Inferior parietal cortex (tissue), 1 donor: ENCODE results near the gene PLXNC1.
A peak's percentile ranks its signal among the peaks of the same experiment; 100 is the strongest.

ENCODE experiments used
- DNase-seq: peaks from one replicate; pipeline ENCODE4 v3.0.0-alpha.2; 2016; ENCODE audit errors: extremely low spot score

PLXNC1 gene

DNA sequence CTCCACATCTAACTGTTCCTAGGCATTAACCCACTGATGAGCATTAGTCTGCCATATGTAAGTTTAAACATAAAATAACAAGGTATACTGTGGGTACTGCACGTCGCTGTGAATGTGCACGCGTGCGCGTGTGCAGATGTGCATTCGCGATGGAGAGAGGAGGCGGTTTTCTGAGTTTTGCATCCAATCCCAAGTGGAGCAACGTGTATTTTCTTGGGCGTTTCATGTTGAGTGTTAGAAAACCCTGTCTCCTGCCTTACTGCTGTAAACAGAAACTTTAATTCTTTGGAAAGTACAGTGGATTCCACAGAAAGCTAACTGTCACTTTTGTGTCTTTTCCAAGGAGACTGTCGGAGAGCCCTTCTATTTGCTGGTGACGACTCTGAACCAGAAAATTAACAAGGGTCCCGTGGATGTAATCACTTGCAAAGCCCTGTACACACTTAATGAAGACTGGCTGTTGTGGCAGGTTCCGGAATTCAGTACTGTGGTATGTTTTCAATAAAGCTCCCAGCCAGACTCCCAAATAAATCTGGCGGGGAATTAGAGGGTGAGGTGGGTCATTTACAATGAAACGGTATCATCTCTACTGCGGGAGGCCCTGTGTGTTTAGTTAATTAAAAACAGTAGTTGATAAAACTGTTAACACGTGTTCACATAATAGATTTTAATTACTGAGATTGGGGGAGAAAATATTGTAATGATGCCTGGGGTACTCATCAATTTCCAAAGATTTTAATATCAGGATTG is 116.5 kb downstream of the PLXNC1 start:
- DNase-seq: no peak

DNA sequence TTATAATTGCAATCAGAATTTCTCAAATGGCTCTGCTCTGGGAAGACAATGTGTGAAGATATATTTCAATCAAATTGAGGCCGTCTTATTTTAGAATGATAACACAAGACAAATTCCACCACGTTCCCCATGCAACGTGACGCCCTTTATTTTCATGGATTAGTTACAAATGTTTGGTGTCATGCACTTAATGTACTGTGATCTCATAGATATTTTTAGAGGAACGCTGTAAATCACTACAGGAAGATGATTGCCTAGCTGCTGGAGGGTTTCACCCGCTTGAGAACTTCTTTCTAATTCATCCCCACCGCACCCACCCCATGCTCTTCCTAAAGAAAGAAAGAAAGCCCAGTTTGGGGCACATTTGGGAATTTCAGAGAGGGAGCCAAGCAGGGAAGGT is 117.2 kb downstream of the PLXNC1 start:
- no peak for DNase-seq

DNA sequence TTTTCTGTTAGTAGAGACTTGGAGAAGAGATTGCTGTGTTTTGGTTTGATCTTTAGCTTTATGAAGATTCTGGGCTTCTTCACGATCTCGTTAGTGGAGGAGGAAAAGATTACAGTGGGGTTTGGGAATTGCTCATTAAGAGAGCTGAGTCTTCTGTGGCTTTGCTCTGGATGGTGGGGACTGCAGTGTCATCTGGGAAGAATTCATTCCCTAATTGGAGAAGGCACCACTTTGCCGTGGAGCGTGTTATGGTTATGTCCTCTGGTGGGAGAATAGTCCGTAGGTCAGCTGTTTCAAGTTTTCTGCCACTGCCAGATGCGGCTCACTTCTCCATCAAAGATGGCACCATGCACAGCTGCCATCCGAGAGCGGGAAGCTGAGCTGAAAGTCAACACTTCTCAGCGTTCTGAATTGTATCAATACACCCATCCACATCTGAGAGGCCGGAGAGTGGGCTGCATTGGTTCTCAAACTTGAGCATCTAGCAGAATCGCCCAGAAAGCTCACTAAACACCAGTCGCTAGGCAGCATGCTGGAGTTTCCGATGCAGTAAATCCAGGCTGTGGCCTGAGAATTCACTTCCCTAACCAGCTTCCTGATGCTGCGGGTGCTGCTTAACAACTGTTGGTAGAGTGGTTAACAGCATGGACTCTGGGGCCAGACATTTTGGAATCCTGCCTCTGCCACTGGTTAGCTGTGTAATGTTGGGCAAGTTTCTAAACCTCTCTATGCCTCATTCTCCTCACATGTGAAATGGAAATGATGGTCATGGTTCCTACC is 117.8 kb downstream of the PLXNC1 start:
- DNase-seq: no peak

DNA sequence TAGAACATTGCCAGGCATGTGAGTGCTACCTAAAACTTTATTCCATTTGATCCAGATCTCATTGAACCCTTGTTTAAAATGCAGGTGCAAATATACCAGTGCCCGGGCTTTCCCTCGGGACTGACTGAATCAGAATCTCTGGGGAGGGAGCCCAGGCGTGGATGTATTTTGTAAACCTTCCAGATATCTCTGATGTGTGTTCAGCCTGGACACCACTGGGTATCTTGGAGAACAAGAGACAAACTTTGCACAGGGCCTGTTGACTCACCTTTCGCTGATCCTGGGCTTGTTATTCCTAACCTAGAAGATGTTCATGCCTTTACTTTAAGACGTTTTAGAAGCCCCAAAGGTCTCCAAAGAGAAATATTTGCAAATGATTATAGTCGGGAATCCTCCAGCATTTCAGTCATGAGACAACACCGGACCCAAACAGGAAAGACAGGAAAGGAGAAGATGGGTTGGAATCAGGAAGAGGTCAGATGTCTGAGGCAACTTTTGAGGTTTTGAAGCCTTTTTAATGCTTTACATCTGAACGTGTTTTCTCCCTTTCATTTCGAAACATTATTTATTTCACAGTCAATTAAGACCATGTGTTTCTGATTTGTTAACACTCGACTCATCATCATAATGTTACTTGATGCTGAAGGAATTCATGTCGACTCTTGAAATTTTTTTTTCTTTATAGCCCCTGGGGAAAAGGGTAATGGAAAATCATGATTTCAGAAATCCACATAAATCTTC is 118.6 kb downstream of the PLXNC1 start:
- DNase-seq: no peak

DNA sequence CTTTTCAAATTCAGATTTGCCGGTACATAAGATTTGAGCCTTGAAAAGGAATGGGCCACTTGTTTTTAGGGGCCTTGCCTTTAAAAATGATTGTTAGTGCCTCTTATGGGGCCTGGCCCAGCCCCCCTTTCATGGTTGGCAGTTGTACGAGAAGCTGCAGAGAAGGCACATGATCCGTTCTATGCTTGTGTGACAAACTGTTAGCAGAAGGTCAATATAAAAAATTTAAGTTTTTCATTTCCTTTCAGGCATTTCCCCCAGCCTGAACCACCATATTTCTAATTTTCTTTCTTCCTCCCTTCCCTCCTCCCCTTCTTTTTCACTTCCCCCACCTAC is 119.1 kb downstream of the PLXNC1 start:
- DNase-seq: no peak

DNA sequence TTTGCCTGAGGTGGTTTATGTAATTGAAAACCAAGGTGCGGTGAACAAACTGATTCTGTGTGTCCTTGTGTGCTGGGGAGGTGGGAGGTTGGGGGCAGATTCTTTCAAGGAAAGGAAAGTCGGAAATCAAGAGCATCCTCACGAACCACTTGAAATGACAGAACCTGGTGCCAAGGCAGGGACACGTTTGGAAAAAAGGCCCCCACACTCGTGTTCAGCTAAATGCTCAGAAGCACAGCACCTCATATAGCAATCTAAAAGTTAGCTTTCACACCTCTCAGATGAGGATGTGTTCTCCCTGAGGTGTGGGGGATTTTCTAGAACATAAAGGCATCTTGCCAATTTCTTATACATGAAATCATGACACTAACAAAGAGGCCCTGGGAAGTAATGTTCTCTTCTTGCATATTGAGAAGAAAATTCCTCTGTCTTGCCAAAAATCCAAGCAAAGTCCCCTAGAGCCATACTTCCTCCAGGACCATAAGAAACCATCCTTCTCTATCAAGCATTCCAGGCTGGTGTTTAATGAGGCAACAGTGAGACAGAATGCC is 119.6 kb downstream of the PLXNC1 start:
- DNase-seq: peak; percentile 43

DNA sequence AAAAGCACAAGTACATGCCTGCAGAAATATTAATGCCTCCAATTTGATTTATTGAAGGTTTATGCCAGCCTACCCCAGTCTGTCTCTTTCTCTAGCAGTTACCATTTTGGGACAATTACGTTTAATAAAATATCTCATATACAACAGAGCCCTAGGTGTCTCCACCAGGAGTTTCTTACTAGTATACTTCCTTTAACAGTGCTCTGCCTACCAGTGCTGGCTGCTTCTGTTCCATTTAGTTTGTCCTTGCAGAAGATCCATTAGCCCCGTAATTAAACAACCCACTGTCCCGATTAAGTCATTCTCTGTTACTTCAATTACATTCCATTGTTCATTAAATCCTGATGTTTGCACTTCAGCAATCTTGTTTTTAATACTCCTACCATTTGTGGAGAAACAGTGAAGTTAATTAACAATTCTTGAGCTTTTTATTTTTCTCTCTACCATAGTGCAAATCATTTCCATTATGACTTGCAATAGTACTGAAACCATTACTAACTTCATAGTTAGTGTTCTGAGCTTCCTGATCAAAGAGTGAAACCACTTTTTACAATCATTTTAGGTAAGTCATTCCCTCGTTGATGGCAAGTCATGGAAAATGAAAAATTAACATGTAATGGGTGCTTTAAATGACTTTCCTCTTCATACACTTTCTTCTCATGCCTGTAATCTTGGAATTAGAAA is 121.1 kb downstream of the PLXNC1 start:
- no peak for DNase-seq

DNA sequence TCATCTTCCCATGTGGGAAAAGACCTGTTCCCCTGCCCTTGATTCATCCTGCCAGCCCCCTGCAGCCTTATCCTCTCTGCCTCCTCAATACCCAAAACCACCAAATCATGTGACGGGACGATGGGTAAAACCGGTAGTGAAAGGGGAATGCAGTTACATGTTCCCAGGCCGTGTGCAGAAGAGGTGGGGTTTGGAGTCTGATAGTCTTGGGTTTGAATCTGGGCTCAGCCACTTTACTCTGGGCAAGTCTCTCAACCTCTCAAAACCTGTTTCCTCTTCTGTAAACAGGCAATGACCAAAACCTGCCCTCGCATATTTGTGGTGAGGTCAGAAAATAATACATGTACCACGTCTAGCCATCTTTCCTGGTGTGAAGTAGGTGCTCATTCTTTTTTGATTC is 123.0 kb downstream of the PLXNC1 start:
- DNase-seq: no peak

DNA sequence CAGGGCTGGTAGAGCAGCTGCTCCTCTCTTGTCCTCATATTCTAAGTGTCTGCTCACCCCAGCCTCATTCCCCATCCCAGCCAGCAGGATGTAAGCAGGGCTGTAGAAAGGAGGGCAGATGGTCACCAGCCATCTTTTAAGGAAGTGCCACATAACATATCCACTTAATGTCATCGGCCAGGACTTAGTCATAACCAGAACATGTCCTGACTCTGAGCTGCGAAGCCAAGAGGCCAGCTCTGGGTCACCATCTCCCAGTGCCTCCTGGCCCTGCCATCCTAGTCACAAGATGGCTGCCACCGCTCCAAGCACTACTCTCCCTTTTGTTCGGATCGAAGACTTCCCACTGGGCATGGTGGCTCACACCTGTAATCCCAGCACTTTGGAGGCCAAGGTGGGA is 123.9 kb downstream of the PLXNC1 start:
- no peak for DNase-seq

DNA sequence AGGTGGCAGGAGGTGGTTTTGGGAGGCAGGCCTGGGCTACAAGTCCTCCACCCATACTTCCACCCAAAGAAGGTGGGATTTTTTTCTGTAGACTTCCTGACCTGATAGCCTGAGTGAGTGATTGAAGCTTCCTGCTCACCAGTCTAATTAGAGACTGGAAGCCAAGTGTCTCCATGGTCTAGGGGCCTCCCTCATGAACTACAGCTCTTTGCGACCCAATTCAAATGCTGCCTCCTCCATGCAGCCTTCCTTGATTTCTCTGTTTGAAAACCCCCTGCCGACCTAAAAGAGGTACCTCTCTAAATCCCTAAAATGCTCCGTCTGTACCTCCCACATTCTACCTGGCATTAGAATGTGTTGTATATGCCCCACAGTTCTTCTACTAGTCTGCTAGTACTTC is 124.9 kb downstream of the PLXNC1 start:
- no peak for DNase-seq

DNA sequence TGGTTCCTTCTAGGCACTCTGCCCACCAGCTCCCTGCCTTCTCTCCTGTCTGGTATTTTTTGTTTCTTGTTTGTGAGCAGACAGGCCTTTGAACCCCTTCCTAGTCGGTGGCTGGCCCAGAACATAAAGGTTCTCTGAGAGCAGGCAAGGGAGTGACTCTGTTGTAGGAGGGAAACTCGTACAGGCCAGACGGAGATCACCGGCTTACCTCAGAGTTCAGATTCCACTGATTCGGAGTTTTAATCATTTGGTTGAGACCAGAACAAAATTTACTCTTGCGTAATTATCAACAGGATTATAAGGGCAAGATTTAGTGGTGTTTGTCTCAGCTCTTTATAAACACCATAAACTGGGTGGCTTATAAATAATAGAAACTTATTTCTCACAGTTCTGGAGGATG is 128.3 kb downstream of the PLXNC1 start:
- no peak for DNase-seq

DNA sequence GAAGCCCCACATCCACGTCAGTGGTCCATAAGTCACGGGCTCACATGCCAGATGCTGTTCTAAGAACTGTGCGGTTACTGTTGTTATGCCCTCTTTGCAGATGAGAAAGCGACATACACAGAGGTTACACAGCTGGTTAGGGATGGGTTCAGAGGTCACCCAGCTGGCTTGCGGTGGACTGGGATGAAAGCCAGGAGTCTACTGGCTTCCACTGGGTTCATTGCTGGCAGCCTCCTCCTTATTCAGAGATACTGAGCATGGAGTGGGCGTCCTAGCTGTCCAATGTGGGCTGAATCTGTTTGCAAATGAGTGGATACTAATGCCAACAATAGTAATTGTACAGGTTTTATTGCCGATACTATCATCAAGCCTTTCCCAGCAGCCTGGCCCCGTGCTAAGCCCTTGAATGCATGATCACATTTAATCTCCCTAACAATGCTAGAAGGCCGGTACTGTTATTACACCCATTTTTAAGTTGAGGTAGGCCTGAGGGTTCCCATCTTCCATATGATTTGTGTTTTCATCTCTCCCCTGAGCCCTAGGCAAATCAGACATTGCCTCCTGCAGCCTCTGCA is 129.1 kb downstream of the PLXNC1 start:
- DNase-seq: peak; percentile 28

DNA sequence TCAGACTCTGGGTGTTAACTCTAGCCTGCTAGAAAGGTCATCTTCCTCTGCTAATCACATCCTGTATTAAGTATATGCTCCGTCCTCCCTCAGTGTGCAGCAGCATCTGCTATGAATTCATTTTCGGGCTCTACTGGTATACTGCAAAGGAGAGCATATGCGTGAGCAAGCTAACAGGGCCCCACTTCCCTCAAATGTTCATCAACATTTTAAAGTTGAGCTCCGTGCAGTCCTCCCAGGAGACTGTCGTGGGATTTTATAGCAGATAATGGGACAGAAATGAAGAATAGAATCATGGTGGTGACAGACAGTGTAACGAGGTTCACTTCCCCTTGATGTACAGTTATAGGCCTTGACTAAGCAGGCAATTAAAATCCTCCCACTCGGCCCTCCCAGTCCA is 131.7 kb downstream of the PLXNC1 start:
- no peak for DNase-seq

DNA sequence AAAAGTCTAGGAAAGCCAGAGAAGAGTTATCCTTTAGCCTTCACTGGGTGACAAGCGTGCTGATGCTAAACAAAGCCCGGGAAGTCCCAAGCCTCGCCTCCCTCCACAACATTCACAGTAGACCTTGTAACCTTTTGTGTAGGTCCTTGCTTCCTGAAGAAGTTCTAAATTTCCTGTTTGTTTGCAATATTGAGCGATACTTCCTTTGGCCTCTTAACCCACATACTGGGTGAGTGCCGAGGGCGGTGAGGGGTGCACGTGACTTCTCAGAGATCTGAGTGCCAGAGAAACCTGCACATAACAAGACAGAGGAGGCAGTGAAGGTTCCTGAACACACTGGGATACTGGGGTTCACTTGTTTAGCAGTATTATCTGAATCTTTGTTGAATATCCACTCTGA is 134.3 kb downstream of the PLXNC1 start:
- no peak for DNase-seq

DNA sequence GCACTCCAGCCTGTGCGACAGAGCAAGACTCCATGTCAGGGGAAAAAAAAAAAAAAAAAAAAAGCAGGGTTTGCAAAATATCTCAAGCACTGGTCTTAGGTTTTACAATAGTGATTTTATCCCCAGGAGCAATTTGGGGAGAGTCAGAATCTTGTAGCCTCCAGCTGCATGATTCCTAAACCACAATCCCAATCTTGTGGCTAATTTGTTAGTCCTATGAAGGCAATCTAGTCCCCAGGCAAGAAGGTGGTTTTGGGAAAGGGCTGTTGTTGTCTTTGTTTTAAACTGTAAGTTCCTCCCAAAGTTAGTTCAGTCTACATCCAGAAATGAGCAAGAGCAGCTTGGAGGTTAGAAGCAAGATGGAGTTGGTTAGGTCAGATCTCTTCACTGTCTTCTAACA is 135.7 kb downstream of the PLXNC1 start:
- no peak for DNase-seq

DNA sequence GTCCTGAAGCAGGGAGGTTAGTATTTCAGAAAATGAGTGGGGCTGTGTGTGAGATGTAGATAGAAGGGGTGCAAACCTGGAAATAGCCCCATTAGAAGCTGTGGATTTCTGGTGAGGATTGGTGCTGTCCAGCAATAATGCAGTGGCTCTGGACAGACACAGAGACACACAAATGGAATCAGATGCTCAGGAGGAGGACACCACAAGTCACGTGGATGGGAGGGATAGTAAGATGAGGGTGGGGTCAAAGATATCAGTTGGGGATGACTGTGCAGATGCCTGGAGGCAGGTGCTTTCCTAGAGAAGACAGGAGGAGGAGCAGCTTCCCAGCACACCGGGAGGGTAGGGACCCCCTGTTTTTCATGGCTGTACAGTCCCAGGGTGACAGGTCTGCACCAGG is 136.5 kb downstream of the PLXNC1 start:
- DNase-seq: no peak

DNA sequence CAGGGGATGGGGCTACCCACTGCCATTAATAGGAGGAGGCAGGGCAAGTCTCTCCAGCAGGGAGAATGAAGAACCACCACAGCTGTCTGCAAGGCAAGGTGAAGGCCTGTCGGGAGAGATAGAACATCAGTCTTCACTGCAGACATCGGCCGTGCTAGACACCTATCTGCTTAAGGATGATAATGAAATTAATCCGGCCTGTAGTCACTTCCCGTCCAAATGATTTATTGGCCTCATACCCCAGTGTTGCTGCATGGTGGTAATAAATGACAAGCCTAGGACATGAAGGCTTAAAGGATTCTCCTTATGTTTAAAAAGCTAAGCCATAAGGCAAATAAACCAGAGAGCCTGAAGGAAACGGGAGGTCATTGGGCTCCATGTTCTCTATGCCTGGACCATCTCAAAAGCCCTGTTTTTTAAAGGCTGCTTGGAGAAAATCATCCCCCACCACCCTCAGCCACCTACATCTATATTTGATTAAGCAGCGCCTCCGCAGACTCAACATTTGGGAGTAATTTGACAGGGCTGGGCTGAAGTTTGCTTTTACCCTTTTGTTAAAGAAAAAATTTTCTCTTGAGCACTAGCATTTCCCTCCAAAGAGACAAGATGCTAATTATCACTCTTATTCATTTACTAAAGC is 137.7 kb downstream of the PLXNC1 start:
- no peak for DNase-seq

DNA sequence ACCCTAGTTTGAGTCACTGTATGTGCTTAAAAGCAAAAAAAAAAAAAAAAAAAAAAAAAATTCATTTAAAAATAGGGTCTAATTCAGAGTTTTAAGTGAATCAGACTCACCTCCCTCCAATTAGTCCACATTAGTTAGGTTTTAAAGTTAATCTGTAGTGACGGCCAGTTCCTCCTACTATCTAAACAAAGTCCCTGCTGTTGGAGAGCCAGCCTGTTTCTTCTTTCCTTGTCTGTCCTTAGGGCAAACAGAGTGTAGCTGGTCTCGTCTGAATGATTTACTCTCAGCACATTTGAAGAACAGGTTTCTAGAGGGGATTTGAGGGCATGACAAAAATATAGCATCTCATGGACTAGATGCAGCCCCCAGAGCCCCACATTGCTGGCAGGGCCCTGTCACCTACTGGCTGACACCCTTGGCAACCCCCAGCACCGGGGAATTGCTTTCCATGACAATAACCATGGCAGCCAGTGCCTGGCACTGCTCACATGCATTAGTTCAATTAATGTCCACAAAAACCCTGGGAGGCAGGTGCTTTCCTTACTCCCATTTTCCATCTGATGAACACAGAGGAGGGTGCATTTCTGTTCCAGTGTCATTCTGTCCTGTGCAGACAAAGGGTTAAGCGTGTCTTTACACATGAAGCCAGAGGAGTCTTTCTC is 138.3 kb downstream of the PLXNC1 start:
- no peak for DNase-seq

DNA sequence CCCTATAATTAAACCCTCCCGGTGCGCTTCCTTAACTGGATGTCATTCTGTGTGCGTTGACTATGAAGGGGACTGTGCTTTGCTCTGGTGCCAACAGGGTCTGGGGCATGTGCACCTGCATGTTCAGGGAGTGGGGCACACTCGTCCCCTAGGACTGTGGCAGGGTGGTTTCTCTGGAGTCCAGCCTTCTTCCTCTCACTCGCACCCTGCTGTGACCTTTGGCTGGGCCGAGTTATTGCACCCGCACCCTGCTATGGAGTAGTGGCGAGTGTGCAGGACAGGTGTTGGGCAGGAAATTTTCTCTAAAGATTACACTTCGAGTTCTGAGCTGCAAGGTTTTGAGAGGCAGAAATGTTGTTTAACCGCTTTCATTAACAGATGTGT is 138.9 kb downstream of the PLXNC1 start:
- DNase-seq: no peak

DNA sequence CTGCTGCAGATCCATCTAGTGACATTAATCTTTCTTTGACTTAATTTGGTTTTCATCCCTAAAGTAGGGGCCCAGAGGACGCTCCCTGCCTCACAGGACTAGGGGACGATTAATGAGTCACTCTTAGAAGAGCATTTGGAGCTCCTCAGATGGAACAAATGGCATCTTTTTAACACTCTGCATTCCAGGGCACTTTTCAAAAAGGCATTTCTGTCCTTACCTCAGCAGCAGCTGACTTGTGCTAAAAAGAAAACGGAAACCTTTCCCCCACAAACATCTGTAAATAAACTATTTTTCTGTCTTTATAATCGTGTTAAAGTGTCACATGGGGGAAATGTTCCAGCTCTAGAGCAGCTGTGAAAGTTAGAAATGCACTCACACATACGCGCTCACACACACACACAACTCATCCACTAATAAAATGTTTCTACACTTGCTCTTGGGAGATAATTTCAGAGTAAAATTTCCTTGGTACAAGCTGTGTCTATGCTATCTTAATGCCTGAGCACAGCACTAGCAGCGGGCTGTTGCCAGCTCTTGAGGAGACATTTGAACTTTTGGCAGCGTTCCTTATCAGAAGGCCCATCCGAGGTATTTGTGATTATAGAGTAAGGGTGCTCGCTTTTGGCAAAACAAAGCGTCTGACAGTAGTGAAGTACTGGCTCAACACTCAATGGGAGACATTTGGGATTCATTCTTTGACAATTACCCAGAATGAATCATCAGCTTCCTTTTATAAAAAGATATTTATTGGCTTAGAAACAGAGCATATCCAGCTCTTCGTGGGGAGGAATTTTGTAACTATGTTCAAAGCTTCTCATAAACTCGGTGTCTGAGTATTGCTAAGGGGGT is 141.3 kb downstream of the PLXNC1 start:
- DNase-seq: no peak
